Stomach (tissue), 4 donors: ENCODE data around the gene GADD45G.

Source experiments
- EP300 ChIP-seq: sonication (generic); formaldehyde crosslinking; IDR thresholded peaks from one replicate; pipeline ENCODE4 v1.6.1; 2017; ENCODE audit warnings: antibody characterized with exemption
- POLR2A ChIP-seq, 4 donors: fragments of 450-650 bp; IDR thresholded peaks; one replicate each; pipeline ENCODE4 v1.6.1; 2016; ENCODE audit warnings: antibody characterized with exemption in 4 of 4, control low read depth in 2 of 4, mild to moderate bottlenecking in 1 of 4, moderate library complexity in 1 of 4
- TF ChIP-seq, protein P1 (sequence below), 7 experiments: fragments of 450-650 bp in 4 of 7; fragments of 200-600 bp in 3 of 7; sonication (generic) in 3 of 7; IDR thresholded peaks; one replicate each; pipeline ENCODE4 v1.5.1; 2016 to 2019; ENCODE audit warnings: antibody characterized with exemption in 7 of 7, control low read depth in 2 of 7, mild to moderate bottlenecking in 1 of 7

DNA sequence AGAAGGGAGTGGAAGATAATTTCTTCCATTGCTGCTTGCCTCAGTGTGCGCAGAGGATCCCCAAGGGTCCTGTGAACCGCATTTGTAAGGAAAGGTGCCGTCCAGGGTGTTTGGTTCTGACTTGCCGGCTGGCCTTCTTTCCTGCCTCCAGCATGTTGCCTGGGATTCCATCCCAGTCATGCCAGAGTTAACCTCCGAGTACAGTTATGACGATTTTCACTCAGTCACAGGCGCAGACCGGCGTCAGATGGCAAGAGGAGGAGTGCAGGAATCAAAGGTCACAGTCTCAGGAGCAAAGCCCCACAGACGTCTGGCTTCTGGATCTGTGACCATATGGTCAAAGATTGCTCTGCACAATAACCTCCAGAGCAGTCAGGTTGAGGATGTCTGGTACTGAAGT lies 5.9 kb upstream of the GADD45G start:
- TF ChIP-seq, protein P1, sequence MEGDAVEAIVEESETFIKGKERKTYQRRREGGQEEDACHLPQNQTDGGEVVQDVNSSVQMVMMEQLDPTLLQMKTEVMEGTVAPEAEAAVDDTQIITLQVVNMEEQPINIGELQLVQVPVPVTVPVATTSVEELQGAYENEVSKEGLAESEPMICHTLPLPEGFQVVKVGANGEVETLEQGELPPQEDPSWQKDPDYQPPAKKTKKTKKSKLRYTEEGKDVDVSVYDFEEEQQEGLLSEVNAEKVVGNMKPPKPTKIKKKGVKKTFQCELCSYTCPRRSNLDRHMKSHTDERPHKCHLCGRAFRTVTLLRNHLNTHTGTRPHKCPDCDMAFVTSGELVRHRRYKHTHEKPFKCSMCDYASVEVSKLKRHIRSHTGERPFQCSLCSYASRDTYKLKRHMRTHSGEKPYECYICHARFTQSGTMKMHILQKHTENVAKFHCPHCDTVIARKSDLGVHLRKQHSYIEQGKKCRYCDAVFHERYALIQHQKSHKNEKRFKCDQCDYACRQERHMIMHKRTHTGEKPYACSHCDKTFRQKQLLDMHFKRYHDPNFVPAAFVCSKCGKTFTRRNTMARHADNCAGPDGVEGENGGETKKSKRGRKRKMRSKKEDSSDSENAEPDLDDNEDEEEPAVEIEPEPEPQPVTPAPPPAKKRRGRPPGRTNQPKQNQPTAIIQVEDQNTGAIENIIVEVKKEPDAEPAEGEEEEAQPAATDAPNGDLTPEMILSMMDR (IDR thresholded peaks at IDR 0.05), result no peak
- TF ChIP-seq POLR2A (IDR thresholded peaks at IDR 0.05) (no peak), EP300 (no peak)
